Measurements from ENCODE around the gene GRAMD1A.

The GRAMD1A gene

GRCh38 chr19:35069696-35070095 lies 69.6 kb downstream of the GRAMD1A start:
- H3K4me3 ChIP-seq = no peak overlapping the region
- H3K27ac ChIP-seq = no peak overlapping the region
- peaks cover 0 to 23% of the 10 kb centered on the region in 2 donors for H3K27me3 ChIP-seq
- intact Hi-C loops (cut with DNase I; ENCODE audit: low total_unique reads) = loop anchor here (5.0 to 10.0 kb wide), 2 partner anchors 73 to 205 kb away; partner anchors contain the start of gene FXYD7
- H3K36me3 ChIP-seq = no peaks in the 10 kb centered on the region
- TF ChIP-seq CTCF (IDR thresholded peaks at IDR 0.05) = no peak
- DNase-seq = no peak
- H3K4me1 ChIP-seq = no peaks in the 10 kb centered on the region
- peaks cover 0 to 10% (median 5%) of the 10 kb centered on the region in 3 donors for H3K9me3 ChIP-seq

- TF ChIP-seq CTCF (IDR thresholded peaks at IDR 0.05) = no peak
- no peaks in the 10 kb centered on the region for H3K4me1 ChIP-seq
- H3K36me3 ChIP-seq = no peaks in the 10 kb centered on the region
- peaks cover 0 to 10% (median 5%) of the 10 kb centered on the region in 3 donors for H3K9me3 ChIP-seq
- intact Hi-C loops (cut with DNase I; ENCODE audit: low total_unique reads) = no loop called here
- no peak overlapping the region for H3K27ac ChIP-seq
- no peak for DNase-seq
- H3K27me3 ChIP-seq = peaks cover 0 to 23% of the 10 kb centered on the region in 2 donors
- no peak overlapping the region for H3K4me3 ChIP-seq
Observed at GRCh38 chr19:35070471-35070870, 70.3 kb downstream of the GRAMD1A start.

- peaks cover 0 to 10% (median 5%) of the 10 kb centered on the region in 3 donors for H3K9me3 ChIP-seq
- no peaks in the 10 kb centered on the region for H3K4me1 ChIP-seq
- no peak for TF ChIP-seq CTCF (IDR thresholded peaks at IDR 0.05)
- no peak overlapping the region for H3K27ac ChIP-seq
- intact Hi-C loops (cut with DNase I; ENCODE audit: low total_unique reads) = no loop called here
- no peaks in the 10 kb centered on the region for H3K36me3 ChIP-seq
- DNase-seq = no peak
- peaks cover 0 to 10% of the 10 kb centered on the region in 2 donors for H3K27me3 ChIP-seq
- H3K4me3 ChIP-seq = no peak overlapping the region
Observed at GRCh38 chr19:35073516-35073915, 73.4 kb downstream of the GRAMD1A start.

GRCh38 chr19:35073941-35074340 lies 73.8 kb downstream of the GRAMD1A start:
- no peaks in the 10 kb centered on the region for H3K4me1 ChIP-seq
- peaks cover 0 to 7% of the 10 kb centered on the region in 2 donors for H3K27me3 ChIP-seq
- intact Hi-C loops (cut with DNase I; ENCODE audit: low total_unique reads) = no loop called here
- no peaks in the 10 kb centered on the region for H3K36me3 ChIP-seq
- no peak for TF ChIP-seq CTCF (IDR thresholded peaks at IDR 0.05)
- no peak overlapping the region for H3K27ac ChIP-seq
- no peak for DNase-seq
- peaks cover 0 to 10% (median 5%) of the 10 kb centered on the region in 3 donors for H3K9me3 ChIP-seq
- no peak overlapping the region for H3K4me3 ChIP-seq

GRCh38 chr19:35074426-35075201 lies 74.5 kb downstream of the GRAMD1A start:
- Histone ChIP-seq H3K9me3 (peaks cover 0 to 10% (median 5%) of the 10 kb centered on the region in 3 donors), H3K4me1 (no peaks in the 10 kb centered on the region), H3K4me3 (no peak overlapping the region), H3K27me3 (peaks cover 0 to 7% of the 10 kb centered on the region in 2 donors), H3K27ac (no peak overlapping the region), H3K36me3 (no peaks in the 10 kb centered on the region)
- TF ChIP-seq CTCF (IDR thresholded peaks at IDR 0.05) = no peak
- DNase-seq = no peak
- intact Hi-C loops (cut with DNase I; ENCODE audit: low total_unique reads) = no loop called here

Data from tibial artery (tissue), 4 donors.